Measurements from ENCODE around the gene KLHDC7A.

The KLHDC7A gene

GRCh38 chr1:18531503-18531845 is 50.7 kb downstream of the KLHDC7A start:
- H3K4me3 ChIP-seq (ENCODE audit: low read depth, low read length): no peak overlapping the region
- no peak for TF ChIP-seq CTCF (IDR thresholded peaks at IDR 0.05; ENCODE audit: low read depth, low read length, missing control alignments)
- no peak for DNase-seq (ENCODE audit: low read depth)

- no peak overlapping the region for H3K4me3 ChIP-seq (ENCODE audit: low read depth, low read length)
- no peak for TF ChIP-seq CTCF (IDR thresholded peaks at IDR 0.05; ENCODE audit: low read depth, low read length, missing control alignments)
- DNase-seq (ENCODE audit: low read depth): no peak
Observed at GRCh38 chr1:18532390-18533170, 51.9 kb downstream of the KLHDC7A start.

GRCh38 chr1:18533259-18533658 is 52.5 kb downstream of the KLHDC7A start:
- DNase-seq (ENCODE audit: low read depth): no peak
- no peak for TF ChIP-seq CTCF (IDR thresholded peaks at IDR 0.05; ENCODE audit: low read depth, low read length, missing control alignments)
- H3K4me3 ChIP-seq (ENCODE audit: low read depth, low read length): no peak overlapping the region

- H3K4me3 ChIP-seq (ENCODE audit: low read depth, low read length): no peak overlapping the region
- no peak for TF ChIP-seq CTCF (IDR thresholded peaks at IDR 0.05; ENCODE audit: low read depth, low read length, missing control alignments)
- no peak for DNase-seq (ENCODE audit: low read depth)
Observed at GRCh38 chr1:18534810-18535205, 54.1 kb downstream of the KLHDC7A start.

Data from GM12864 (cell line).